CD14-positive monocyte (primary cell): Measurements from ENCODE around the gene SERPING1. TPM values are rescaled to one million over a fixed set of nuclear protein-coding genes. Genes with fewer than 3 reads are reported as not detected.

Source experiments
- DNase-seq, 3 donors: peaks; one replicate each; pipeline ENCODE4 v3.0.0-alpha.2; 2011 to 2022
- H2AFZ ChIP-seq: 2 replicates; pipeline ENCODE4 v1.6.0; 2012; ENCODE audit warnings: mild to moderate bottlenecking, low read depth, low read length, inconsistent platforms; ENCODE audit not compliant: insufficient read depth, poor library complexity, severe bottlenecking
- H3K27ac ChIP-seq, 2 donors: 1 replicate in 1 of 2; 2 replicates in 1 of 2; pipeline ENCODE4 v1.5.1; 2012 to 2013; ENCODE audit warnings: low read length in 2 of 2, control low read depth in 1 of 2, inconsistent platforms in 1 of 2, low read depth in 1 of 2, mild to moderate bottlenecking in 1 of 2
- H3K27me3 ChIP-seq, 2 donors: one replicate each; pipeline versions ENCODE4 v1.6.0 to v1.6.1; 2011 to 2013; ENCODE audit warnings: low read length in 2 of 2; ENCODE audit not compliant: control insufficient read depth in 2 of 2, insufficient read depth in 2 of 2
- H3K36me3 ChIP-seq, 2 donors: replicated peaks in 1 of 2; 1 replicate in 1 of 2; 2 replicates in 1 of 2; pipeline versions ENCODE4 v1.5.1 to v1.6.1; 2012 to 2013; ENCODE audit warnings: low read length in 2 of 2, control low read depth in 1 of 2, inconsistent platforms in 1 of 2, mild to moderate bottlenecking in 1 of 2; ENCODE audit not compliant: insufficient read depth in 2 of 2, control insufficient read depth in 1 of 2
- H3K4me1 ChIP-seq, 2 donors: 1 replicate in 1 of 2; 2 replicates in 1 of 2; pipeline versions ENCODE4 v1.5.1 to v1.6.1; 2012 to 2013; ENCODE audit warnings: low read length in 2 of 2, control low read depth in 1 of 2, inconsistent platforms in 1 of 2, mild to moderate bottlenecking in 1 of 2, moderate library complexity in 1 of 2; ENCODE audit not compliant: insufficient read depth in 2 of 2, control insufficient read depth in 1 of 2
- H3K4me2 ChIP-seq: replicated peaks from 2 replicates; pipeline ENCODE3; 2012; ENCODE audit warnings: low read length, moderate library complexity, mild to moderate bottlenecking; ENCODE audit not compliant: poor library complexity, severe bottlenecking; ENCODE audit errors: extremely low read depth
- H3K4me3 ChIP-seq, 3 experiments: fragments of 200-600 bp in 1 of 3; sonication (generic) in 1 of 3; replicated peaks in 1 of 3; 1 replicate in 2 of 3; 2 replicates in 1 of 3; pipeline ENCODE4 v1.5.1; 2011 to 2013; ENCODE audit warnings: low read length in 3 of 3, mild to moderate bottlenecking in 3 of 3, control low read depth in 2 of 3, low read depth in 2 of 3, inconsistent platforms in 1 of 3, moderate library complexity in 1 of 3
- H3K79me2 ChIP-seq: 2 replicates; pipeline ENCODE4 v1.6.0; 2012; ENCODE audit warnings: mild to moderate bottlenecking, control low read depth, inconsistent platforms, low read length, moderate library complexity; ENCODE audit not compliant: insufficient read depth
- H3K9ac ChIP-seq: 2 replicates; pipeline ENCODE4 v1.6.0; 2017; ENCODE audit warnings: low read length, mild to moderate bottlenecking; ENCODE audit not compliant: insufficient read depth, poor library complexity, severe bottlenecking
- H3K9me3 ChIP-seq, 2 donors: replicated peaks in 1 of 2; 1 replicate in 1 of 2; 2 replicates in 1 of 2; pipeline versions ENCODE4 v1.5.1 to v1.6.1; 2012 to 2013; ENCODE audit warnings: low read length in 2 of 2, control low read depth in 1 of 2; ENCODE audit not compliant: control insufficient read depth in 1 of 2, insufficient read depth in 1 of 2
- H4K20me1 ChIP-seq: 2 replicates; pipeline ENCODE4 v1.6.0; 2012; ENCODE audit warnings: mild to moderate bottlenecking, low read length, control low read depth, moderate library complexity; ENCODE audit not compliant: insufficient read depth
- H3K27ac Mint-ChIP-seq, 7 donors: one replicate each; pipeline ENCODE4 v1.8.0; 2020; ENCODE audit warnings: mild to moderate bottlenecking in 7 of 7, mixed read lengths in 7 of 7, moderate library complexity in 6 of 7, inconsistent platforms in 2 of 7
- H3K27me3 Mint-ChIP-seq, 3 donors: one replicate each; pipeline ENCODE4 v1.8.0; 2021 to 2022; ENCODE audit warnings: low read depth in 3 of 3, mild to moderate bottlenecking in 3 of 3, mixed read lengths in 3 of 3, moderate library complexity in 3 of 3, inconsistent platforms in 1 of 3
- H3K36me3 Mint-ChIP-seq, 2 donors: one replicate each; pipeline ENCODE4 v1.8.0; 2020; ENCODE audit warnings: mixed read lengths in 2 of 2, inconsistent platforms in 1 of 2, mild to moderate bottlenecking in 1 of 2
- H3K4me1 Mint-ChIP-seq: one replicate; pipeline ENCODE4 v1.8.0; 2020; ENCODE audit warnings: mild to moderate bottlenecking, mixed read lengths
- H3K4me3 Mint-ChIP-seq, 2 donors: one replicate each; pipeline ENCODE4 v1.8.0; 2020; ENCODE audit warnings: mild to moderate bottlenecking in 2 of 2, mixed read lengths in 2 of 2, moderate library complexity in 1 of 2
- H3K9me3 Mint-ChIP-seq, 7 donors: one replicate each; pipeline ENCODE4 v1.8.0; 2020 to 2022; ENCODE audit warnings: mixed read lengths in 7 of 7, mild to moderate bottlenecking in 6 of 7, moderate library complexity in 6 of 7, inconsistent platforms in 2 of 7
- WGBS: methylation state at CpG from one replicate; pipeline ENCODE4 v1.1.5; 2013; ENCODE audit warnings: missing lambda C conversion rate; ENCODE audit not compliant: insufficient coverage; 5-methylcytosine and 5-hydroxymethylcytosine counted together
- intact Hi-C, 2 donors: fragments of 100-400 bp; cut with micrococcal nuclease; formaldehyde crosslinking; loops; one replicate each; pipeline versions ENCODE4 v1.15.0 to v1.15.1; 2023
- polyA plus RNA-seq, 3 donors: library from polyadenylated mRNA; depleted of rRNA in 1 of 3; unstranded in 2 of 3; stranded (reverse) in 1 of 3; fragments of 300-500 nt in 2 of 3; fragments of >200 nt in 1 of 3; fragmentation: Illumina TruSeq in 2 of 3; gene quantifications; 1 replicate in 2 of 3; 2 replicates in 1 of 3; pipeline ENCODE4 v1.2.3, GENCODE V29; 2012 to 2021
- TF ChIP-seq, protein P1 (sequence below): fragments of 200-600 bp; IDR thresholded peaks from one replicate; pipeline ENCODE4 v1.8.0; 2022; ENCODE audit warnings: antibody characterized with exemption, mild to moderate bottlenecking

Gene SERPING1
- polyA plus RNA-seq, 3 donors: 7.3 to 10.8 (median 8.5) TPM

DNA sequence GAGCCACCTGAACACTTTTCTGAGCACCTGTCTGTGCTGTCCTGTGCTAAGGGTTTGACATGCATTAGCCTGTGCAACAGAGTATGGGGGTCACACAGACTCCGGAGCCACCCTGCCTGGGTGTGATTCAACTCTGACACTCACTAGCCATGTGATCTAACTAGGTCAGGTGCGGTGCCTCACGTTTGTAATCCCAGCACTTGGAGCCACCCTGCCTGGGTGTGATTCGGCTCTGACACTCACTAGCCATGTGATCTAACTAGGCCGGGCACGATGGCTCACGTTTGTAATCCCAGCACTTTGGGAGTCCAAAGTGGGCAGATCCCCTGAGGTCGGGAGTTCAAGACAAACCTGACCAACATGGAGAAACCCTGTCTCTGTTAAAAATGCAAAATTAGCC is 41.4 kb upstream of the SERPING1 start:
- H3K27me3 Mint-ChIP-seq: no peaks in the 10 kb centered on the region
- H3K27ac Mint-ChIP-seq: no peak overlapping the region
- TF ChIP-seq, protein P1, sequence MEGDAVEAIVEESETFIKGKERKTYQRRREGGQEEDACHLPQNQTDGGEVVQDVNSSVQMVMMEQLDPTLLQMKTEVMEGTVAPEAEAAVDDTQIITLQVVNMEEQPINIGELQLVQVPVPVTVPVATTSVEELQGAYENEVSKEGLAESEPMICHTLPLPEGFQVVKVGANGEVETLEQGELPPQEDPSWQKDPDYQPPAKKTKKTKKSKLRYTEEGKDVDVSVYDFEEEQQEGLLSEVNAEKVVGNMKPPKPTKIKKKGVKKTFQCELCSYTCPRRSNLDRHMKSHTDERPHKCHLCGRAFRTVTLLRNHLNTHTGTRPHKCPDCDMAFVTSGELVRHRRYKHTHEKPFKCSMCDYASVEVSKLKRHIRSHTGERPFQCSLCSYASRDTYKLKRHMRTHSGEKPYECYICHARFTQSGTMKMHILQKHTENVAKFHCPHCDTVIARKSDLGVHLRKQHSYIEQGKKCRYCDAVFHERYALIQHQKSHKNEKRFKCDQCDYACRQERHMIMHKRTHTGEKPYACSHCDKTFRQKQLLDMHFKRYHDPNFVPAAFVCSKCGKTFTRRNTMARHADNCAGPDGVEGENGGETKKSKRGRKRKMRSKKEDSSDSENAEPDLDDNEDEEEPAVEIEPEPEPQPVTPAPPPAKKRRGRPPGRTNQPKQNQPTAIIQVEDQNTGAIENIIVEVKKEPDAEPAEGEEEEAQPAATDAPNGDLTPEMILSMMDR: no peak
- intact Hi-C loops: no loop called here
- H3K27ac ChIP-seq: no peak overlapping the region
- H3K4me3 Mint-ChIP-seq: no peak overlapping the region
- no peaks in the 10 kb centered on the region for H3K4me1 ChIP-seq
- DNase-seq: no peak
- no peak overlapping the region for H3K4me3 ChIP-seq
- H2AFZ ChIP-seq: no peak overlapping the region
- peaks cover under 1% of the 10 kb centered on the region for H3K79me2 ChIP-seq
- no peaks in the 10 kb centered on the region for H3K9me3 Mint-ChIP-seq
- H3K4me2 ChIP-seq: no peak overlapping the region
- no peaks in the 10 kb centered on the region for H3K27me3 ChIP-seq
- no peak overlapping the region for H3K9ac ChIP-seq
- no peaks in the 10 kb centered on the region for H3K9me3 ChIP-seq
- no peaks in the 10 kb centered on the region for H3K4me1 Mint-ChIP-seq
- H3K36me3 Mint-ChIP-seq: peaks cover 81 to 96% of the 10 kb centered on the region in 2 donors
- WGBS: 98% methylated on average over 8 of the region's 8 CpGs
- H4K20me1 ChIP-seq: peaks cover 89% of the 10 kb centered on the region
- peaks cover 87 to 99% of the 10 kb centered on the region in 2 donors for H3K36me3 ChIP-seq

DNA sequence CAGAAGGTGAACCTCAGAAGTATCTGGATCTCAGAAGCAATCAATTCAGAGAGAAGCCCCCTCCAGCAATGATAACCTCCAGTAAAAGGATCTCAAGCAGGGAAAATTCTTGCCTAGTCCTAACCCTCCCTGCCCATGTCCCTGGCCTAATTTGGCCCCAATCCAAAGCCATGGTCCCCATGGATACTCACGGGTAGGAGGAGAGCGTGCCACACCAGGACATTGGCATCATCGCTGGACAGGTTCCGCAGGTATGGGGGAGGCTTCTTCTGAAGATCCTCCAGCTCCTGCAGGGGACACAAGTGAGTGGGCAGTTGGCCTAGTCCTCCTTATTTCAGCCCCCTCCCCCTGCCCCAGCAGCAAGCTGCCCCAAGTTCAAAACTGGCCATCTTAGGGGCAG is 37.3 kb upstream of the SERPING1 start:
- Histone ChIP-seq H3K27ac (no peak overlapping the region), H3K79me2 (peaks cover 41% of the 10 kb centered on the region), H3K4me1 (peaks cover under 1 to 3% of the 10 kb centered on the region in 2 donors), H3K4me2 (no peak overlapping the region), H2AFZ (no peak overlapping the region), H4K20me1 (peaks cover 83% of the 10 kb centered on the region), H3K36me3 (peaks cover 56 to 77% of the 10 kb centered on the region in 2 donors), H3K4me3 (no peak overlapping the region), H3K9me3 (no peaks in the 10 kb centered on the region), H3K27me3 (no peaks in the 10 kb centered on the region), H3K9ac (no peak overlapping the region)
- peaks cover 14% of the 10 kb centered on the region for H3K4me1 Mint-ChIP-seq
- H3K27ac Mint-ChIP-seq: no peak overlapping the region
- H3K36me3 Mint-ChIP-seq: peaks cover 64% of the 10 kb centered on the region in 2 donors
- intact Hi-C loops: no loop called here
- no CpG with 5 or more reads among the region's 4 CpGs for WGBS
- no peaks in the 10 kb centered on the region for H3K9me3 Mint-ChIP-seq
- H3K27me3 Mint-ChIP-seq: no peaks in the 10 kb centered on the region
- TF ChIP-seq, protein P1: no peak
- H3K4me3 Mint-ChIP-seq: no peak overlapping the region
- DNase-seq: no peak
